ENCODE data around the gene IL20.
"Not testable (repeated sequence)": the region's sequence is repeated elsewhere in the genome, so short reads cannot be mapped to it uniquely, and the experiment has no call there.

The IL20 gene

GRCh38 chr1:206843626-206844025 lies 21.8 kb upstream of the IL20 start:
- no peak for DNase-seq (ENCODE audit: low spot score)

- DNase-seq (ENCODE audit: low spot score): no peak
Measured at GRCh38 chr1:206846487-206846886, 18.9 kb upstream of the IL20 start.

- no peak for DNase-seq (ENCODE audit: low spot score)
Measured at GRCh38 chr1:206847337-206847834, 18.0 kb upstream of the IL20 start.

- DNase-seq (ENCODE audit: low spot score): no peak
Measured at GRCh38 chr1:206847946-206848345, 17.5 kb upstream of the IL20 start.

GRCh38 chr1:206850401-206850800 lies 15.0 kb upstream of the IL20 start:
- DNase-seq (ENCODE audit: low spot score): no peak

GRCh38 chr1:206851341-206852010 lies 13.9 kb upstream of the IL20 start:
- DNase-seq (ENCODE audit: low spot score): no peak

- not testable (repeated sequence) for DNase-seq (ENCODE audit: low spot score)
Measured at GRCh38 chr1:206852662-206853061, 12.8 kb upstream of the IL20 start.

GRCh38 chr1:206853696-206854095 lies 11.7 kb upstream of the IL20 start:
- not testable (repeated sequence) for DNase-seq (ENCODE audit: low spot score)

GRCh38 chr1:206854401-206855129 lies 10.9 kb upstream of the IL20 start:
- DNase-seq (ENCODE audit: low spot score): no peak

- DNase-seq (ENCODE audit: low spot score): no peak
Measured at GRCh38 chr1:206855859-206856258, 9.6 kb upstream of the IL20 start.

- no peak for DNase-seq (ENCODE audit: low spot score)
Measured at GRCh38 chr1:206856674-206857464, 8.6 kb upstream of the IL20 start.

- no peak for DNase-seq (ENCODE audit: low spot score)
Measured at GRCh38 chr1:206859082-206859521, 6.3 kb upstream of the IL20 start.

GRCh38 chr1:206860165-206860564 lies 5.3 kb upstream of the IL20 start:
- no peak for DNase-seq (ENCODE audit: low spot score)

GRCh38 chr1:206863266-206863665 lies 2.2 kb upstream of the IL20 start:
- no peak for DNase-seq (ENCODE audit: low spot score)

GRCh38 chr1:206866062-206866461 lies 639 bp downstream of the IL20 start:
- no peak for DNase-seq (ENCODE audit: low spot score)

GRCh38 chr1:206867239-206867638 lies 1.8 kb downstream of the IL20 start:
- no peak for DNase-seq (ENCODE audit: low spot score)

- DNase-seq (ENCODE audit: low spot score): no peak
Measured at GRCh38 chr1:206867716-206868115, 2.3 kb downstream of the IL20 start.

GRCh38 chr1:206868264-206868663 lies 2.8 kb downstream of the IL20 start:
- no peak for DNase-seq (ENCODE audit: low spot score)

- no peak for DNase-seq (ENCODE audit: low spot score)
Measured at GRCh38 chr1:206872139-206872538, 6.7 kb downstream of the IL20 start.

- DNase-seq (ENCODE audit: low spot score): no peak
Measured at GRCh38 chr1:206873603-206874188, 8.3 kb downstream of the IL20 start.

- no peak for DNase-seq (ENCODE audit: low spot score)
Measured at GRCh38 chr1:206875752-206876377, 10.4 kb downstream of the IL20 start.

- no peak for DNase-seq (ENCODE audit: low spot score)
Measured at GRCh38 chr1:206878456-206878855, 13.0 kb downstream of the IL20 start.

All from activated CD4-positive, alpha-beta T cell treated with anti-CD3 and anti-CD28 coated beads, Interleukin-2, Interleukin-4, amounts not matched to agents 100 ng/mL and 50 ng/mL, durations not matched to agents 16 hours and 8 hours (primary cell).